Activated CD8-positive, alpha-beta memory T cell treated with anti-CD3 and anti-CD28 coated beads, Interleukin-2, amount 10 ng/mL, durations not matched to agents 7 days and 5 days (primary cell): ENCODE results near the gene SMG9. TPM values are rescaled to one million over a fixed set of nuclear protein-coding genes. Genes with fewer than 3 reads are reported as not detected.
"Not testable (repeated sequence)": the region's sequence is repeated elsewhere in the genome, so short reads cannot be mapped to it uniquely, and the experiment has no call there.

Experiments used
- ATAC-seq: fragments of 150-1000 bp; cut with Tn5 transposase; one replicate; pipeline ENCODE4 v1.10.0; 2021; ENCODE audit warnings: moderate library complexity
- CTCF ChIA-PET: fragments of 350-600 bp; sonication (Branson Sonifier 250); formaldehyde crosslinking; loops from one replicate; lab custom pipeline; 2021; ENCODE audit warnings: antibody characterized with exemption; lab: Charles Lee
- DNase-seq: peaks from one replicate; pipeline ENCODE4 v3.0.0-alpha.2; 2020
- H3K27ac Mint-ChIP-seq: one replicate; pipeline ENCODE4 v1.8.0; 2021; ENCODE audit warnings: mild to moderate bottlenecking, mixed read lengths
- H3K27me3 Mint-ChIP-seq: one replicate; pipeline ENCODE4 v1.8.0; 2021; ENCODE audit warnings: mixed read lengths
- H3K36me3 Mint-ChIP-seq: one replicate; pipeline ENCODE4 v1.8.0; 2021; ENCODE audit warnings: mild to moderate bottlenecking, mixed read lengths
- H3K4me1 Mint-ChIP-seq: one replicate; pipeline ENCODE4 v1.8.0; 2021; ENCODE audit warnings: mixed read lengths
- H3K4me3 Mint-ChIP-seq: one replicate; pipeline ENCODE4 v1.8.0; 2021; ENCODE audit warnings: mild to moderate bottlenecking, moderate library complexity, mixed read lengths
- H3K9me3 Mint-ChIP-seq: one replicate; pipeline ENCODE4 v1.8.0; 2022; ENCODE audit warnings: low read depth, mixed read lengths
- total RNA-seq, 2 experiments: library from RNA; stranded (reverse); gene quantifications; one replicate each; pipeline ENCODE4 v1.2.3, GENCODE V29; 2021

The SMG9 gene
- total RNA-seq, 2 experiments from 2014 or later = 62.3 to 74.7 TPM

DNA sequence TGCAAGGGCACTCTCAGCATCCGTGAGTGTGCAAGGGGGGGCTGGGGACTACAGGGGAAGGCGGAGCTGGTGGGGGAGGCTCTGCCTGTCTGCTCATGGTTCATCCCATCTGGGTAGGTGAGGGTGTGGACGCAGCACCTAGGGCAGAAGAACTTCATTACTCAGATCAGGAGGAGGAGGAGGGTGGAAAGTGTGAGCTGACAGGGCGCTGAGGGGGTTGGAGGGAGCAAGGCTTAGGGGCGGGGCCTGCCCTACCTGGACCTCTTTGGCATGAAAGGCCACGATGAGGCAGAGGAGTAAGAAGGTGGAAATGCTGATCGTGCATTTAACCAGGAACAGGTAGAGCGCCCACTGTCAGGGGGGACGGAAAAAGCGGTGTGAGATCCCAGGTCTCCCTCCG lies 21.5 kb upstream of the SMG9 start:
- Mint-ChIP-seq H3K9me3 (no peaks in the 10 kb centered on the region), H3K36me3 (peaks cover 22% of the 10 kb centered on the region), H3K27ac (peak overlapping the region; percentile 14), H3K27me3 (no peaks in the 10 kb centered on the region), H3K4me3 (no peak overlapping the region), H3K4me1 (peaks cover 43% of the 10 kb centered on the region)
- no peak for ATAC-seq
- CTCF ChIA-PET = interaction anchor here (1.7 to 9.5 kb wide), 4 partner anchors 10 to 30 kb away, joined by 7 to 145 read pairs (median 20); partner anchors contain the start of gene SMG9
- no peak for DNase-seq

DNA sequence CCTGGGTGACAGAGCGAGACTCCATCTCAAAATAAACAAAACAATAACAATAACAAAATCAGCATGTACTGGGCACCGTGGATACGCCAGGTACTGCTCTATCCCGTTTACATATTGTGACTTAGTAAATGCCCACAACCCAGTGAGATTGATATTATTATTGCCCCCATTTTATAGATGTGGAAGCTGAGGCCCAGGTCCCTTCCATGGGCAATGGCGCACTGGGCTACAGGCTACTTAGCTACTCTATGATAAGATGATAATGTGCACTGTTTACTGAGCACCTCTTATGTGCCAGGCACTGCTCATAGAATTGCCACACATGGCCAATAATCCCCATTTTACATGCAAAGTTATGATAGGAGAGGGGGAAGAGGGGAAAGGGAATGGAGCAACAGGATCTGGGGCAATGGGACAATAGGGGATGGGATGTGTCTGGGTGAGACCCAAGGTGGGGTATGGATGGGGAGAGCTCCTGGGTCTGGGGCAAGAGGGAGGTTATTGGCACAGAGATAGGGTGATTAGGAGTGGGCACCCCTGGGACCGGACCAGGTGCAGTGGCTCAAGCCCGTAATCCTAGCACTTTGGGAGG lies 20.6 kb upstream of the SMG9 start:
- ATAC-seq = no peak
- no peaks in the 10 kb centered on the region for H3K9me3 Mint-ChIP-seq
- H3K27ac Mint-ChIP-seq = no peak overlapping the region
- no peaks in the 10 kb centered on the region for H3K27me3 Mint-ChIP-seq
- no peak for DNase-seq
- H3K4me1 Mint-ChIP-seq = peaks cover 39% of the 10 kb centered on the region
- H3K36me3 Mint-ChIP-seq = peaks cover 27% of the 10 kb centered on the region
- CTCF ChIA-PET = interaction anchor here (0.6 to 9.5 kb wide), 5 partner anchors 10 to 30 kb away, joined by 3 to 145 read pairs (median 3); no protein-coding TSS in a partner anchor
- no peak overlapping the region for H3K4me3 Mint-ChIP-seq

DNA sequence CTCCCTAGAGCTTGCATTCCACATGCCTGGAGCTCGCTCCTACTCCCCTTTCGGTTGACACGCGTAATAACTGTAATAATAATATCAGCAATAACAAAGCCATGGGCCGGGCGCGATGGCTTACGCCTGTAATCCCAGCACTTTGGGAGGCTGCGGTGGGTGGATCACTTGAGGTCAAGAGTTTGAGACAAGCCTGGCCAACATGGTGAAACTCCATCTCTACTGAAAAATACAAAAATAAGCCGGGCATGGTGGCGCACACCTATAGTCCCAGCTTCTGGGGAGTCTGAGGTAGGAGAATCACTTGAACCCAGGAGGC lies 20.1 kb upstream of the SMG9 start:
- peaks cover 37% of the 10 kb centered on the region for H3K4me1 Mint-ChIP-seq
- not testable (repeated sequence) for H3K27me3 Mint-ChIP-seq, H3K4me3 Mint-ChIP-seq, H3K27ac Mint-ChIP-seq, ATAC-seq, H3K9me3 Mint-ChIP-seq, DNase-seq
- H3K36me3 Mint-ChIP-seq = peaks cover 30% of the 10 kb centered on the region
- CTCF ChIA-PET = interaction anchor here (0.8 to 9.5 kb wide), 4 partner anchors 9 to 30 kb away, joined by 3 to 145 read pairs (median 6); no protein-coding TSS in a partner anchor

DNA sequence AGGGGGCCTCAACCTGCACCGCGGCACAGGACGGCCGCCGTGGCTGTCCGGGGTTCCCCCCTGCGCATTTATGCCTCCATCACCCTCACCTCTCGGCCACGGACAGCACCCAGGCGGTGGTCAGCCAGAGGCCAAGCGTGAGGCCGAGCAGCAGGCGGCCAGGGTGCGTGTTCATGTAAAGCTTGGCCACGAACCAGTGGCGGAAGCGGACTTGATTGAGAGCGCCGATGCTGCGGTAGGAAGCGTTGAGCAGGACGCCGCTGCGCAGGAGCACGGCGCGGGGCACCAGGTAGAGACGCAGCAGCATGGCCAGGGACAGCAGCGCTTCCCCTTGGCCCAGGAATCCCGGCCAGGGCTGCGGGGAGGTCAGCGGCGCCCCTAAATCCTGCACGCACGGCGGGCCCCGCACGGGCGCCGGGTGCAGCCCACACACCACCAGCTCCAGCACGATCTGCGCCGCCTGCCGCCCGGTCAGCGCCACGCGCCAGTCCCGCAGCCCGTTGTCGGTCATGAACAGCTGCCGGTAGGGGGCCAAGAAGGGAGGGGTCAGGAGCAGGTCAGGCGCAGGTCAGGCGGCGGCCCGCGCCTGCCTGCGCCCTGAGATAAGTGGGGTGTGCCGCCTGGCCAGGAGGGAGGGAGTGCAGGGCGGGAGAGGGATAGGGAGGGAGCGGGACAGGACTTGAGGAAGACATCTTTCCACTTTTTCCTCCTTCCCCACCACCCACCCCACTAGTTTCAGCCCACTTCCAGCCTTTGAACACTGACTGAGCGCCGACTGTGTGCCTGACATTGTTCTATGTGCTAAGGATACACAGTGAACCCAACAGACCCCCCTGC lies 19.6 kb upstream of the SMG9 start:
- ATAC-seq = no peak
- no peak overlapping the region for H3K4me3 Mint-ChIP-seq

DNA sequence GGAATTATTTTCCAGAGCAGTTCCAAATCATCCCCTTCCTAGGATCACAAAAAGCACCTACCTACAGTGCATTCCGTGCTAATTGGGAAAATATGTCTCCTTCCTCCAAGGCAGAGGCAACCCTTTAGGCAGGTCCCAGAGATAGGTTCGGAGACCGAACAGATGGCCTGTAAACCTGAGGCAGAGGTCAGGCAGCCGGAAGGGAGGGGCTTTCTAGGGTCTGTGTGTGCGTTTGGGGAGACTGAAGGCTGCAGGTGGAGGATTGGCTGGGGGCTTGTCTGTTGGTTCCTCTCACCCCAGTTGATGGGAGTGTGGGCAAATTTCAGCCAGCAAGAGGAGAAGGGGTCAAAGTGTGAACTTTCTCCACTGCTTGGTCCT lies 19.0 kb upstream of the SMG9 start:
- H3K4me3 Mint-ChIP-seq = no peak overlapping the region
- no peak for DNase-seq
- no peak overlapping the region for H3K27ac Mint-ChIP-seq
- no peak for ATAC-seq
- no peaks in the 10 kb centered on the region for H3K9me3 Mint-ChIP-seq
- H3K27me3 Mint-ChIP-seq = no peaks in the 10 kb centered on the region
- H3K36me3 Mint-ChIP-seq = peaks cover 40% of the 10 kb centered on the region
- CTCF ChIA-PET = interaction anchor here (9.5 kb wide), 1 partner anchor 8 kb away, joined by 145 read pairs; no protein-coding TSS in a partner anchor
- H3K4me1 Mint-ChIP-seq = peaks cover 28% of the 10 kb centered on the region

More for the DNA sequence above, 19.6 kb upstream of the SMG9 start:
- DNase-seq = no peak
- H3K27me3 Mint-ChIP-seq = no peaks in the 10 kb centered on the region
- no peaks in the 10 kb centered on the region for H3K9me3 Mint-ChIP-seq
- peaks cover 34% of the 10 kb centered on the region for H3K36me3 Mint-ChIP-seq
- peaks cover 31% of the 10 kb centered on the region for H3K4me1 Mint-ChIP-seq
- CTCF ChIA-PET = interaction anchor here (0.8 to 9.5 kb wide), 3 partner anchors 8 to 29 kb away, joined by 3 to 145 read pairs (median 3); no protein-coding TSS in a partner anchor
- H3K27ac Mint-ChIP-seq = no peak overlapping the region

DNA sequence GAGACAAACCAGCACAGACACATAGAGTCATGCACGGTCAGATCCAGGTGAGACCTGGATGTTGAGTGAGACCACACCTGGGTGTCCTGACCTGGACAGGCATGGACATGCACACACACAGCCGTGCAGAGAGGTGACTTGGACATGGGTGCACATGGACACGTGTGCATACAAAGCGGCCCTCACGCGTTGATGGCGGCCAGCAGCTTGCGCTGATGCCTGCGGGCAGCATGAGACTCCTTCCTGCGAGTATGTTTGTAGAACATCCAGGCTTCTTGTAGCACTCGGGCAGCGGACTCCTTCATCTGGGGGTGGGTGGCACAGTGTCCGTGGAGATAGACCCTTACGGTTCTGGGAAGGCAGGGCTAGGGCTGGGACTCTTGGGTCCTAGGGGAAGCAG lies 14.5 kb upstream of the SMG9 start:
- CTCF ChIA-PET = interaction anchor here (0.7 to 8.0 kb wide), 6 partner anchors 9 to 55 kb away, joined by 3 to 145 read pairs (median 38); partner anchors contain the start of genes KCNN4 and SMG9

DNA sequence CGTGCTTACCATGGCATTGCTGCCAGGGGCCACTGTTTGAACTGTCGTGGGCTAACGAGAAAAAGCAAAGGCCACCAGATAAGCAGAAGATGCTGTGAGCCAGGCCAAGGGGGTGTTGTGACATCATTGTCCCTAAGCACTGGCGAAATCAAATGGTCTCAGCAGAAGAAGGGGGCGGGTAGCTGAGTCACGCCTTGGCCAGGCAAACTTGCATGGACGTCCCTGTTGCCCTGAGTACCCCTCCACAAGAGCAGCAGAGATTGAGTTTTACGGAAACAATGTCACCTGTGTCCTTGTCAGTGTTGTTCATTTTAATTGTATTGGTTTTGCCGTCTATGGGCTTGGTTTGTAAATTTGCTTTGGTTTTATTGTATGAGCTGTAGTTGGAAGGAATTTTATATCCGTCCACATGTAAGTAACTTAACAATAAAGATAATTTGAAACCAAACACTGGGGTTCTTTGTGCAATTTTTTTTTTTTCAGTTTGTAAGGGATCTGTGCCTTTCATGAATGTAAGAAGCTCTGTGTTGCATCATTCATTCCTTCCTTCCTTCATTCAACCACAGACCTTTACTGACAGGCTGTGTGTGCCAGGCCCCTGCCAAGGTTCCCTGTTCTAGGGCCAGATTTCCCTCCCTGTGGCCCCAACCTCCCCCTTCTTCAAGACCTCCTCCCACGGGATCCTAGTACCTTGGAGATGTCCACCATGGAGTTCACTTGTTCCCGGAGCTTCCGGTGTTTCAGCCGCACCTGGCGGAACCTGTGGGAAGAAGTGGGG lies 13.7 kb upstream of the SMG9 start:
- Mint-ChIP-seq H3K9me3 (no peaks in the 10 kb centered on the region), H3K4me3 (no peak overlapping the region), H3K36me3 (peaks cover 45% of the 10 kb centered on the region), H3K27me3 (no peaks in the 10 kb centered on the region), H3K4me1 (peaks cover 43% of the 10 kb centered on the region), H3K27ac (peak overlapping the region; percentile 24)
- ATAC-seq (no peak), DNase-seq (no peak)
- CTCF ChIA-PET = interaction anchor here (0.6 to 8.0 kb wide), 6 partner anchors 10 to 54 kb away, joined by 3 to 145 read pairs (median 38); partner anchors contain the start of genes KCNN4 and SMG9

More for the DNA sequence above, 14.5 kb upstream of the SMG9 start:
- no peaks in the 10 kb centered on the region for H3K9me3 Mint-ChIP-seq
- DNase-seq (no peak), ATAC-seq (no peak)
- no peak overlapping the region for H3K4me3 Mint-ChIP-seq
- H3K27ac Mint-ChIP-seq = no peak overlapping the region
- H3K4me1 Mint-ChIP-seq = peaks cover 36% of the 10 kb centered on the region
- H3K27me3 Mint-ChIP-seq = no peaks in the 10 kb centered on the region
- H3K36me3 Mint-ChIP-seq = peaks cover 47% of the 10 kb centered on the region

DNA sequence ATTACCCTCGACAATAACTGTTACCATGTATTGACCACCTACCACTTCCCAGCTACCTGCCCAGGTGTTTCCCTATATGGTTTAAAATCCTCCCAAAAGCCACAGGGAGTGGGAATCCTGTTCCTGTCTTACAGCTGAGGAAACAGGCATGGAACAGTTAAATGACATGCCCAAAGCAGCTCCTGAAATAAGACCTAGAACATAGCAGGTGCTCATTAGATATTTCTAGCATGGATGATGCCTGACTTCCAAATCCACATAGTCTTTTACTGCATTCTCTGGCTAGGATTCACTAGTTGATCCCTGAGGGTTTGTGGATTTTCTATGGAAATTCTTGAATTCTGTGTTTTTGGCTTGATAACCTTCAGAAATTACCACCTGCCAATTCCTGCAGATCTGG lies 13.1 kb upstream of the SMG9 start:
- H3K9me3 Mint-ChIP-seq = no peaks in the 10 kb centered on the region
- H3K4me1 Mint-ChIP-seq = peaks cover 48% of the 10 kb centered on the region
- no peak overlapping the region for H3K4me3 Mint-ChIP-seq
- ATAC-seq (no peak), DNase-seq (no peak)
- H3K36me3 Mint-ChIP-seq = peaks cover 39% of the 10 kb centered on the region
- peak overlapping the region; percentile 24 for H3K27ac Mint-ChIP-seq
- CTCF ChIA-PET = interaction anchor here (1.0 to 8.0 kb wide), 7 partner anchors 11 to 99 kb away, joined by 3 to 145 read pairs (median 27); partner anchors contain the start of genes KCNN4 and SMG9
- H3K27me3 Mint-ChIP-seq = no peaks in the 10 kb centered on the region

DNA sequence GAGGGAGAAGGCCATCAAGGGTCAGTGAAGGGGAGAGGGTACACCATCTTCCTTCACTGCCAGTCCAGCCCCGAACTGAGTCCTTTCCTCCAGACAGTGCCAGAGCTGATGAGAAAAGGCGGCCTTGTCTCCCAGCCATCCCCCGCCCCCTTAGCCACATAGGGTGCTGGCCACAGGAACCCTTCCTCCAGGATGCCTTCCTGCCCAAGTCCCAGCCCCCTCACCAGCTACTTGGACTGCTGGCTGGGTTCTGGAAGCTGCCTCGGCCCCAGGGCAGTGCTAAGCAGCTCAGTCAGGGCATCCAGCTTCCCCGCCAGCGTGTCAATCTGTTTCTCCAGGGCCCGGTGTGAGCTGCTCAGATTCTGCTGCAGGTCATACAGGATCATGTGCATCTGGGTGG lies 12.6 kb upstream of the SMG9 start:
- H3K36me3 Mint-ChIP-seq = peaks cover 40% of the 10 kb centered on the region
- H3K4me3 Mint-ChIP-seq = no peak overlapping the region
- no peaks in the 10 kb centered on the region for H3K27me3 Mint-ChIP-seq
- H3K9me3 Mint-ChIP-seq = no peaks in the 10 kb centered on the region
- DNase-seq (no peak), ATAC-seq (no peak)
- CTCF ChIA-PET = interaction anchor here (1.0 to 8.0 kb wide), 7 partner anchors 11 to 99 kb away, joined by 3 to 145 read pairs (median 27); partner anchors contain the start of genes KCNN4 and SMG9
- peak overlapping the region; percentile 94 for H3K27ac Mint-ChIP-seq
- H3K4me1 Mint-ChIP-seq = peaks cover 53% of the 10 kb centered on the region

DNA sequence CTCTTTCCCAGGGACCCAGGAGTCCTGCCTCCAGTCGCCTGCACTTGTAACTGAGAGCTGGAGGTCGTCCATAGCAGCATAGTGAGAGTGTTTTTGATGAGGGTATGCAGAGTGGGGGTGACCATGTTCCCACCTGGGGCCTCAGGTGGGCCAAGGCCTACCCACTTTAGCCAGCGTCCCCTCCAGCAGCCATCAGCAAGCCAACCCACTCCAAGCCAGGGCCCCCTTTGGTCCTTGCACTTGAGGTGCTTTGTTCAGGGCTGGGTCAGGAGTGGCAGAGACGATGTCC lies 11.9 kb upstream of the SMG9 start:
- peaks cover 55% of the 10 kb centered on the region for H3K4me1 Mint-ChIP-seq
- H3K36me3 Mint-ChIP-seq = peaks cover 41% of the 10 kb centered on the region
- no peaks in the 10 kb centered on the region for H3K27me3 Mint-ChIP-seq

DNA sequence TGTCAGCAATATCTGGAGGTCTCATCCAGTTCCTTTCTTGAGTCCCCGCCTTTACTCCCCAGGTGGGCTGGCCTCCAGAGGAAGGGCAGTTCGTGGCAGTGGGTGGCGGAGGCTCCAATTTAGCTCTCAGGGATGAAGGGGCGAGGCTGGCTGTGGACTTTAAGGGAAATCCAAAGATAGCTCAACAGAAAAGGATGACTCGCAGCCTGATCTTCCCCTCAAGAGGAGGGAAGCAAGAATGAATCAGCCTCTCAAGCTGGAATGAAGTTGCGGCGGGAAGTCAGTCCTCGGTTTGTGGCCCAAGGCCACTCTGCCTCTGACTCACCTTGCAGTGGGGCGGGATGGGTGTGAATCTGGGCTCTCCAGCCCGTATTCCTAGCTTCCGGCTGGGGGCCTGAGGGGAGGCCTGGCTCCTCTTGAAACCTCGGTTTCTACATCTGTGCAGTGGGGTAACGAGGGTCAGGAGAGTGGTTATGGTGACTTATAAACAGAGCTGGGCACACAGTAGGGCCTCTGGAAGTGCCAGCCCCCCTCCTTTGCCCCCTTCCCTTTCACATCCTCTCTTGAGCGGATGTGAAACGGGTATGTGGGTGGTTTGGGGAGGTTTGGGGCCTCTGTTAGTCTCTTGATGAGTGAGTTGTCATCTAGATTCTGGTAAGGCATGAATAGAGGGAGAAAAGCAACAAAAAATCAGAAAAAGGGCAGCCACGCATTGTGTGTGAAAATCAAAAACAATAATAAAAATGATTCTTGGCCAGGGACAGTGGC lies 10.5 kb upstream of the SMG9 start:
- peaks cover 36% of the 10 kb centered on the region for H3K36me3 Mint-ChIP-seq
- H3K4me1 Mint-ChIP-seq = peaks cover 55% of the 10 kb centered on the region
- ATAC-seq (peak; percentile 88), DNase-seq (peak; percentile 96)
- peak overlapping the region; percentile 94 for H3K27ac Mint-ChIP-seq
- H3K9me3 Mint-ChIP-seq = no peaks in the 10 kb centered on the region
- CTCF ChIA-PET = interaction anchor here (0.7 to 8.0 kb wide), 13 partner anchors 11 to 171 kb away, joined by 3 to 145 read pairs (median 5); partner anchors contain the start of genes KCNN4, PLAUR and SMG9
- H3K27me3 Mint-ChIP-seq = no peaks in the 10 kb centered on the region
- H3K4me3 Mint-ChIP-seq = peak overlapping the region; percentile 49

More for the DNA sequence above, 11.9 kb upstream of the SMG9 start:
- ATAC-seq = no peak
- H3K9me3 Mint-ChIP-seq = no peaks in the 10 kb centered on the region
- H3K27ac Mint-ChIP-seq = peak overlapping the region; percentile 94
- H3K4me3 Mint-ChIP-seq = no peak overlapping the region
- DNase-seq = no peak
- CTCF ChIA-PET = interaction anchor here (1.0 to 8.0 kb wide), 11 partner anchors 12 to 241 kb away, joined by 3 to 145 read pairs (median 5); partner anchors contain the start of genes KCNN4 and SMG9

DNA sequence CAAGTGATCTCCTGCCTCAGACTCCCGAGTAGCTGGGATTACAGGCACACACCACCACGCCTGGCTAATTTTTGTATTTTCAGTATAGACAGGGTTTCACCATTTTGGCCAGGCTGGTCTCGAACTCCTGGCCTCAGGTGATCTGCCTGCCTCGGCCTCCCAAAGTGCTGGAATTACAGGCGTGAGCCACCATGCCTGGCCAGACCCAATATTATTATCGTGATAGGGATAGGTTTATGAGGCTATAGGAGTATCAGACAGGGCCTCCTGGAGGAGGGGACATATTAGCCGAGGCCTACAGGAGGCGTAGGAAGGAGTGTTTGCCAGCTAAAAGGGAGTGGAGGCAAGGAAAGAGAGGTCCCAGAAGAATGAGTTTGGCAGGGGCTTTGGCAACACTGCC lies 9.9 kb upstream of the SMG9 start:
- not testable (repeated sequence) for H3K9me3 Mint-ChIP-seq, H3K27me3 Mint-ChIP-seq, DNase-seq
- CTCF ChIA-PET = interaction anchor here (0.7 to 8.0 kb wide), 10 partner anchors 10 to 170 kb away, joined by 3 to 145 read pairs (median 10); partner anchors contain the start of genes KCNN4, PLAUR and SMG9
- Mint-ChIP-seq H3K4me3 (peak overlapping the region; percentile 49), H3K36me3 (peaks cover 33% of the 10 kb centered on the region), H3K4me1 (peaks cover 55% of the 10 kb centered on the region), H3K27ac (peak overlapping the region; percentile 94)
- peak; percentile 2 for ATAC-seq
